Ecto neural progenitor cell (in vitro differentiated cells): Measurements from ENCODE around the gene SCAMP3.
"Not testable (repeated sequence)": the region's sequence is repeated elsewhere in the genome, so short reads cannot be mapped to it uniquely, and the experiment has no call there.

Experiments
- DNase-seq: peaks from one replicate; pipeline ENCODE4 v3.0.0-alpha.2; 2018; ENCODE audit warnings: low spot score

Gene SCAMP3

DNA sequence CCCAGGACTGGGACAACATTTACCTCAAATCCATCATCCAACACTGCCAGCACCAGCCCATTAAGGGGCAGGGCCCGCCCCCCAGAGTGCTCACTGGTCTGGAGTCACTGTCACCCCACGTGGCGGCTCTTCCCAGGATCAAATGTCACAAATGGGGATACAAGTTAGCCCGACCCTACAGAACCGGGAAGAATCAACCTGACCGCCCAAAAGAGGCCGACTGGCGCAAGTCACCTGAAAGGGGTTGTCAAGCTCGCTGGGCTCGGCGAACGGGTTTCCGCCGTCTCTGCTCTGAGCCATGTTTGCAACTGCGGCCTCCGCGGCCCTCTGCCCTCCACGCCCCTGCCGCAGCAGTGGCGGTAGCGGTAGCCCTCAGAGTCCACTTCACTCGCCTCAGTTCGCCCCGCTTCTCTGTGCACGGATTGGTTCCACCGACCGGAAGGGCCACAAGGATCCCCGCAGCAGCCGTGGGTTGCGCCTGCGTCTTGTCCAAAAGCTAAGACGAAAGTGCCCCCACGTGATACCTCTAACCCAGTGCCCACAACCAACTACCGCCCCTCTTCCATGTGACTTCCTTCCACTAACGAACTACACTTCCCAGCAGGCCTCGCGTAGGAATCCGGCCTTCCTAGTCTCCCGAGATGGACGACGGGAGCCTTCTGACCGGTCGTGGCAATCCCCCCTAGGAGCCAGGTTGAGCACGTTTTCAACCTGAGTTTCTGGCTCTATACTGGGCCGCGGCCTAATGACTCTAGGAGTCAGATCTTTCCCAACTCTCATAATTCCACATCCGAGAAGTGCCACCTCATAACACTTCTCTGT, at the start of gene SCAMP3:
Gene SCAMP3 (minus strand): TSS at position 509 of the 822 bp plus-strand sequence. CDS start 209 bp downstream, at position 300.
- peak; percentile 94 for DNase-seq

DNA sequence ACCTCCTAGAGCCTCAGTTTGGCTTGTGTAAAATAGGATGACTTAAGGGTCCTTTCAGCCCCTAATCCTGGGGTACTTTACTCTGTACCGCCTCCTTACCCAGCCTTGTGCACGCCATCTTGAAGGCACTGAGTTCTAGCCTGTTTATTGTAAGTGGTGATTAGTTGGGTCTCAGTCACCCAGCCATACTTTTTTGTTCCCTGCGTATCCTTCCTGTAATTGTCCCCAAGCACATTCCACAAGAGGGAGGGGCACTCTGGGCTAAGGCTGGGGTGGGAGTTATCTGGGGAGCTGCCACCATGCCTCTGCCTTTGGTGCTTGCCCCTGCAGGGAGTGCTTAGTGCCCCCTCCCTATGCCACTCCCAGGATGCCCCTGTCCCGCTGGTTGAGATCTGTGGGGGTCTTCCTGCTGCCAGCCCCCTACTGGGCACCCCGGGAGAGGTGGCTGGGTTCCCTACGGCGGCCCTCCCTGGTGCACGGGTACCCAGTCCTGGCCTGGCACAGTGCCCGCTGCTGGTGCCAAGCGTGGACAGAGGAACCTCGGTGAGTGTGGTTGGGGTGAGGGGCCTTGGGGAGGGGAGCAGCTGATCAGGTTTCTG, 47.4 kb upstream of the SCAMP3 start:
- no peak for DNase-seq

DNA sequence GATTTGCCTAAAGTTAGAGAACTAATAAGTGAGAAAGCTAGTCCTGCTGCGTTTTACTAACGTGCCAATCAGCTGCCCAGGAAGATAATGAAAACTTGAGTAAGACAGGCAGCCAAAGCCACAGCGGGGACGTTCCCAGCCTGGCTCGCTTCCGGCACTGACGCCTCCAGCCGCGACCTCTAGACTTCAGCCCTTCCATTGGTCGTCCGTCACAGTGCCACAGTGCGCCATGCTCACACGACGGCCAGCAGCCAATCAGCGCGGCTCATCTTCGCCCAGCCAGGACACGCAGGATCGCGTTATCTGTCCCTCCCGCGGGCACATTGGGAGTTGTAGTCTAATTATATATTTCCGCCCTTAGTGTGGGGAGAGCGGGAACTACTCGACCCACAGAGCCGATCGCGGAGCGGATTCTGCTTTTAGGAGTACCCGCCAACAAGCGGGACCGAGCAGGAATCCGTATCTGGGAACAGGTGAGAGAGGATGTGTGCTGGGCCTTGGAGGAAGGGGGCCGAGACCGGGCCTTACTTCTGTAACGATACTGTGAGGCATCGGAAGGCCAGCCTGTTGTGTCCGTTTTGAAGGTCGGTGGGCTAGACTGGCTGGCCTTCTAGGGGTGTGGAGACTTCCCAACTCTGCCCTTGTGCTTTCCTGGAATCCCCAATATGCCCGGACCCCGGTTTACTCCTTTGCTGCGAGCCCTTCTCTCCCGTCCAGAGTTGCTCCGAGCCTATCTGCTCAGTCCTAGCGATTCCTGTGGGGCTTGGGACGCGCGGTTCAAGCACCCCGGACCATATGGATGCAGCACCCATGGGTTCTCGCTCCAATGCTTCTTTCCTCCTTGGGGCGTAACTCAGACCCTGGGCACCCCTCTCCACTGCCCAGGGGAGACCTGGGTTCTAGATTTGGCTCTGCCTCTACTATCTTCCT, 46.6 kb upstream of the SCAMP3 start, which contains the start of gene FDPS:
Gene FDPS (plus strand): TSS at position 374 of the 930 bp plus-strand sequence. CDS start 924 bp downstream, outside the sequence.
- peak; percentile 99 for DNase-seq

DNA sequence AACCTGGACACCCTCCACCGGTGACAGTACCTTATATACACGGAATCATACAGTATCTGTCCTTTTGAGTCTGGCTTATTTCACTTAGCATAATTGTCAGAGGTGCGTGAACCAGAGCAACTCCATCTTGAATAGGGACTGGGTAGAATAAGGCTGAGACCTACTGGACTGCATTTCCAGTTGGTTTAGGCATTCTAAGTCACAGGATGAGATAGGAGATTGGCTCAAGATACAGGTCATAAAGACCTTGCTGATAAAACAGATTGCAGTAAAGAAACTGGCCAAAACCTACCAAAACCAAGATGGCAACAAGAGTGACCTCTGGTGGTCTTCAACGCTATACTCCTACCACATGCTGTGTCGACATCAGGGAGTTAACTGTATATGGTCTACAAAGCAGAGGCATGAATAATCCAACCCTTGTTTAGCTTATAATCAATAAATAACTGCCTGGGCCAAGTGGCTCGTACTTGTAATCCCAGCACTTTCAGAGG, 45.1 kb upstream of the SCAMP3 start:
- no peak for DNase-seq

DNA sequence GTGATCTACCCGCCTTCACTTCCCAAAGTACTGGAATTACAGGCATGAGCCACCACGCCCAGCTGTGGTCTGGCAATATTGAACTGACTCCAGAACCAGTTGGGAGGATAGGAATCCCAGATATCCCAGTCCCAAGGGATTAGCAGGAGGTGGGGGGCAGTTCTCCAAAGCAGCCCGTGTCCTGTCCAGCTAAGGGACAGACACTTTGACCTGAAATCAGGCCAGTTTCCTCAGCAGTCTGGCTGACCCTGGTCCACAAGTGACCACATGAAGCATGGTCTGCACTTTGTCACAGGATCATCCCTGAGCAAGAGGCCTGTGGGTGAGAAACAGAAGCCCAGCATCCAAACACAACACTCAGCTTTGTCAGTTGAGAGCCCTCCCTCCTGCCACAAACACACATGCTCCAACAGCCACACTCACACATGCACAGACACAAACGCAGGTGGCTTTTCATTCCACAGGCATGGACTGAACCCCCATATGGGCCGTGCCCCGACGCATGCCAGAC, 43.8 kb upstream of the SCAMP3 start:
- no peak for DNase-seq

DNA sequence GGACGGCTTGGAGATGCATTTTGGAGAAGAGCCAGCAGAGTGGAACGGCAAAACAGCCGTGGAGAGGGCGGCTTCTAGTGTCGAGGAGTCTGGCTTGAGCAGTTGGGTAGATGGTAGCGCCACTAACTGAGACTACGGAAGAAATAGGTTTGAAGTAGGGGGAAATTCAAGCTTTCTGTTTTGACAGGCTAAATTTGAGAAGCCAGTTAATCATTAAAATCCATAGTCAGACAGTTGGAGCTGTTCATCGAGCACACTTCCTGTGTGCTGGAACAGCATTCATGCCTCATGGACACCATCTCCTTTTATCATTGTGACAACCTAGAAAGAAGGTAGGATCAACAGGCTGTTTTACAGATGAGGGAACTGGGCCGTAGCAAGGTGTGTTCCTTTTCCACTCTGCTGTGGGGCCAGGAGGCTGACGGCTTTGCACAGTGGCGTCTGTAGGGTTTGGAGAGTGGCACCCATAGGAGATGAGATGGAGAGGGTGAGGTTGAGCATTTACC, 42.5 kb upstream of the SCAMP3 start:
- no peak for DNase-seq

DNA sequence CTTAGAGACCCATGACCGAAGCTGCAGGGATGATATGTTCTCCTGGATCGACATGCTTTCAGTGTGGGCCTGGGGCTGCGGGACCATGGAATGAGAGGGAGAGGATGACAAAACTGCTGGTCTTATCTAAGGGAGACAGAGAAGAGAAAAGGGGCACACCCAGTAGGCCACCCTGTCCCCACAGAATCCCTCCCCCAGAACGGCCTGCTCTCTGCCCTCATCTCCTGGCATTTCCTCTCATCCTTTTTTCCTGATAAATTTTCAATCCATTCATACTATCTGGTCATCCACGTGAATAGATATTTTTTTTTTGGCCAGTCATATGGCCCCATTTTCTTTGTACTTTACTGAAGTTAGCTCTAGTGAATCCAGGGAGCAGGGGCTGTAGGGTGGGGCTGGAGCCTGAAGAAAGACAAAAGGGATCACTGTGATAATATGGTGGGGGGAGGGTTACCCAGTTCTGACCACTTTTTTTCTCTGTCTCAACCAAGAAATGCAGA, 39.2 kb upstream of the SCAMP3 start, which contains the start of gene PKLR:
Gene PKLR (minus strand): TSS at position 97 of the 500 bp plus-strand sequence. CDS start 43 bp downstream, at position 54.
- no peak for DNase-seq

DNA sequence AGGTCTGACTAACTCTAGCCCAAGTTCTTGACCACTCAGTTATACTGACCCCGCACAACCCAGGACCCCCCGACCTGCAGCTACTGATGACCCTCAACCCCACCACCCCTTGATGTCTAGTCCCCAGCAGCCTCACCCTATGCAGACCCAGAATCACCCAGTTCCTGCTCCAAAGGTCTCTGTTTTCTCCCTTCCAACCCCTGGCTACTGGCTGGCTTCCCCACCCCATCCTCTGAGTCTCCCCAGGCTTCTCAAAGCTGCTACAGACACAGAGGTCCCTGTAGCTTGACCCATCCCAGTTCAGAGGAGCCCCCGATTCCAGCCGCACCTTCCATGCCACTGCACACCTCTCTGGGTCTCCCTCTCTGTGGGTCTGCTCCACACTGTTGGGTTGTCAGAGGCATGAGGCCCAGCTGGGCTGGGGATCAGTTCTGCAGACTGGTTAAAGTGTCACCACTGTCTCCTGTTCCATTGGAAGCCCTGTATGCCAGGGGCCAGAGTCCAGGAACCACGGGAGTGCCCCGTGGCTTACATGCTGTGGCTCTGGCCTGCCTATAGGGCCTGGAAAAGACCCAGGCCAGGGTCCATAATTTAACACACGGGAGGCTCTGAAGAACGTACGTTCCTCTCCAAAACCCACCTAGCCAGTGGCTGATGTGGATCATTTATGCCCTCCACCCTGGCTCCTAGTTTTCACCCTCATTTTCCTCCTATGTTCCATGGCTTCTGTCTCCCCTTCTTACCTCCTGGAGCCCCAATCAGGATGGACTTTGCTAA, 38.6 kb upstream of the SCAMP3 start:
- no peak for DNase-seq

DNA sequence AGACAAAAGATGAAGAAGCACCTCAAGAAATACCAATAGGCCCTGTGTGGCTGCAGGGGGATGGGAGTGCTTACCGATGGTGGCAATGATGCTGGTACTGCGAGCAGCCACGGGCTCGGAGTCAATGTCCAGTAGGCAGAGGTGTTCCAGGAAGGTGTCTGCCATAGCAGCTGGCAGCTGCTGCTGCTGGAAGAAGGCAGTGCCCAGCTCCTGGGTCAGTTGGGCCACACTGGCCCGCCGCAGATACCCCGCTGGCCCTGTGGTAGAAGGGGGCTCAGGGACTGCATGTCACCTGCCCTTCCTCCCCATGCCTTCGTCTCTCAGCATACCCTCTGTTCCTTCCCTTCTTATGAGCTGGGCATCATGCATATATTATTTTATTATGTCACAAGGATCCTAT, 37.9 kb upstream of the SCAMP3 start:
- DNase-seq: no peak

DNA sequence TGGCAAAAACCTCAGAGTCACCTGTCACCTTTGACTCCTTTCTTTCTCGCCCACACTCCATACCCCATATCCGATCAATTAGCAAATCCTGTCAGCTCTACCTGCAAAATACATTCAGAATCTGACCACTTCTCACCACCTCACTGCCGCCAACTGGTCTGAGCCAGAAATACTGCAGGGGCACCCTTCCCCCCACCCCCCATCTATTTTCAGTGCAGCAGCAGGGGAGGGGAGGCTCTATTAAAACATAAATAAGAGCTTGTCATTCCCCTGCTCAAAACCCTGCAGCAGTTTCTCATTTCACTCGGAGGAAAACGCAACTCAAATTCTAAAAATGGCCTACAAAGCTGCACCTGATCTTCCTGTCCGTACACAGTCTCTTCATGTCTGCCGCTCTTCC, 35.2 kb upstream of the SCAMP3 start:
- DNase-seq: no peak

DNA sequence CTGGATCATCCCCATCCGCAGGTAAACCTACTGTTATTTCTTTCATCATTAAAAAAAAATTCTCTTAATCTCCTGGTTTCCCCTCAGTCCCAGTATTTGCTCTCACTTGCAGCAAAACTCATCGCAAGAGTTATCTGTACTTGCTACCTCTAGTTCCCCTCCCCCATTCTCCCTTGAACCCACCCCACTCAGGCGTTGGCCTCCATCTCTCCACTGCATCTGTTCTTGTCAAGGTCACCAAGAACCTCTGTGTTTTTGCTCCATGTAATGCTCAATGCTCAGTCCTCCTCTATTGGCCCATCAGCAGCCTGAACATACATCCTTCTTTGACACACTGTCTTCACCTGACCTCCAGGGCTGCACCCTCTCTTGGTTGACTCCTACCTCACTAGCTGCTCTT, 34.5 kb upstream of the SCAMP3 start:
- no peak for DNase-seq

DNA sequence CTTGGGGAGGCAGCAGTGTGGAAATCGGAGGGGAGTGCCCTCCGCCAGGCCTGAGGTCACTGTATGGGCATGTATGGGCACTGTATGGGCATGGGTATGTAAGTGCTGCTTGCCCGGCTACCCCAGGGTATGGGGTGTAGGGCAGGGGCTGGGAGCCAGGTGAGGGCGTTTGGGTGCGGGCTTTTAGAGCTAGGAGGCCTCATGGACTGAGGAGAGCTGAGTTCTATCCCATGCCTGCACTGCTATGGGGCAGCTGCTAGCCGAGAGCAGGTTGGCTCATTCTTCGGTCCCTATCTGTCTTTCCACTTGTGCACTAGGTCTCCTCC, 33.7 kb upstream of the SCAMP3 start:
- DNase-seq: no peak

DNA sequence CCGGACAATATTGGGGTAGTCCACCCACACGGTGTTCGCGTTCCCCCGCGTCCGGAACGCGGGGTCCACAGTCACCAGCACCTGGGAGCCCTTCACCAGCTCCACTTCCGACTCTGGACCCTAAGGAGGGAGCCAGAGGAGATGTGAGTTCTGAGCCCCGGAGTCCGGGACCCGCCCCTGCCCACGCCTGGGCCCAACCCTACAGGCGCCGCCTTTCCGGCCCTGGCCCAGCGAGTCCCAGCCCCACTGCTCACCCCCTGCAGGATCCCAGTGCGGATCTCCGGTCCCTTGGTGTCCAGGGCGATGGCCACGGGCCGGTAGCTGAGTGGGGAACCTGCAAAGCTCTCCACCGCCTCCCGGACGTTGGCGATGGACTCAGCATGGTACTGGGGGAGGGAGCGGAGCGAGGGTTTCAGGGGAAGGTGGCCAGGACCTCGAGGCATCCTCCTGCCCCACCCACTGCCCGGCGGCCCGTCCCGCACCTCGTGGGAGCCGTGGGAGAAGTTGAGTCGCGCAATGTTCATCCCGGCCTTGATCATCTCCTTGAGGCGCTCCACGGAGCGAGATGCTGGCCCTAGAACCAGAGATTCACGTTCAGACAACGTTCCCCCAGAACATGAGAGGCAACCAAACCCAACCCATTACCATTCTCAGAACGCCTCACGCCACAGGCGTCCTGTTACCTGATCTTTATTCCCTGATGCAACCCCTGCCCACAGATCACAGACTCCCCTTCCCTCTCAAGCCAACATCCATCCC, 33.2 kb upstream of the SCAMP3 start:
- no peak for DNase-seq

DNA sequence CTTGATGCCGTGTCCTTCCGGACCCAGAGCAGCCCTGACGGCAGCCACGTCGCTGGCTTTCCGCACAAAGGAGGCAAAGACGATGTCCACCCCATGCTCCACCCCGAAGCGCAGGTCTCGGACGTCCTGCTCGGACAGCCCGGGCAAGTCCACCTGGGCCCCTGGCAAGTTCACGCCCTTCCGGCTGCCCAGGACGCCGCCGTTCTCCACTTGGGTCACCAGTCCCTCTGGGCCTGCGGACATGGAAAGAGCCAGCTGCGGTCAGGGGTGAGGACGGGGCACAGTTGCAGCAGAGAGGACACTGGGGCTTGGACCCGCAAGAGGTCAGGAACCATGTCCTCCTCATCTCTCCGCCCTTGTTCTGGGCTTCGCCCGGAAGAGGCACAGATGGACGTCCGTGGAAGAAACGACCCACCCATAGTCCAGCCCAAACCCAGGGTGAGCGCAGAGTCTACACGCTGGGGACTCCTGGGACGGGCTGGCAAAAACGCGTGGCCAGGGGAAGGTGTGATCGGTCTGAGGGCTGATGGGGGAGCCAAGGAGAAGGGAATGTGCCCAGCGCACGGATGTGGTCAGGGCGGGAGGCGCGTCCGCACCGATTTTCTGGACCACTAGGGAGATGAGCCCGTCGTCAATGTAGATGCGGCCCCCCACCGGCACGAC, 32.5 kb upstream of the SCAMP3 start:
- no peak for DNase-seq

DNA sequence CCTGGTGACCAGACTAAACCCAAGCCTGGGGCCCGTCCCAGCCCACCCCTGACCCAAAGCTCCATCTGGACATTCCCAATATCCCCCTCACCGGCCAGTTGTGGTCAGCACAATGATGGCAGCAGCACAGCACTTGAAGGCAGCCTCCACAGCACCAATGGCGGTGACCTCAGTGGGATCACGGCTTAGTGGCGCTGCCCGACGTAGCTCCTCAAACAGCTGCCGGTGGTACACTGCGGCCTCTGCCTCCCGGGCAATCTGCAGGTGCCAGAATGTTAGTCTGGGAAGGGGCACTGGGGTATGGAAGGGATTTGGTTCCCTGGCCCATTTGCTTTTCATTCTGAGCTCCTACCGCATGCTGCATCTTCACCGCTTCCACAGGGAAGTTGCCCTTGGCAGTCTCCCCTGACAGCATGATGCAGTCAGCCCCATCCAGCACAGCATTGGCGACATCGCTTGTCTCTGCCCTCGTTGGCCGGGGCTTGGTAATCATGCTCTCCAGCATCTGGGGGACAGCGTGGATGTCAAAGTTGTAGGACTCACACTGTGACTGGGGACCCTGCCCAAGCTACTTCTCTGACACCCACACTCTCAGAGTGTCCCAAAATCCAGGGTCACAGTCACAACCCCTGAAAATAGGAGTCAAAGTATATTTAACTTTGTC, 31.1 kb upstream of the SCAMP3 start:
- no peak for DNase-seq

DNA sequence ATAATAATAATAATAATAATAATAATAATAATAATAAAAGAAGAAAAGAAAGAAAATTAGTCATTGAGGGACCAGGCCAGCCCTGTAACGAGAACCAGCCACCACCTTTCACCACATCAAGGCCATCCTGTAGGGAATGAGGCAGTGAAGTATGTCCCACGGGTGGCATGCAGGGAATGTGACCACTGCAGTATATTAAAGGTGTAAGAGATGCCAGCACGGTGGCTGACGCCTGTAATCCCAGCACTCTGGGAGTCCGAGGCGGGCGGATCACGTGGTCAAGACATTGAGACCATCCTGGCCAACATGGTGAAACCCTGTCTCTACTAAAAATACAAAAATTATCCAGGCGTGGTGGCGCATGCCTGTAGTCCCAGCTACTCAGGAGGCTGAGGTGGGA, 28.8 kb upstream of the SCAMP3 start:
- not testable (repeated sequence) for DNase-seq

DNA sequence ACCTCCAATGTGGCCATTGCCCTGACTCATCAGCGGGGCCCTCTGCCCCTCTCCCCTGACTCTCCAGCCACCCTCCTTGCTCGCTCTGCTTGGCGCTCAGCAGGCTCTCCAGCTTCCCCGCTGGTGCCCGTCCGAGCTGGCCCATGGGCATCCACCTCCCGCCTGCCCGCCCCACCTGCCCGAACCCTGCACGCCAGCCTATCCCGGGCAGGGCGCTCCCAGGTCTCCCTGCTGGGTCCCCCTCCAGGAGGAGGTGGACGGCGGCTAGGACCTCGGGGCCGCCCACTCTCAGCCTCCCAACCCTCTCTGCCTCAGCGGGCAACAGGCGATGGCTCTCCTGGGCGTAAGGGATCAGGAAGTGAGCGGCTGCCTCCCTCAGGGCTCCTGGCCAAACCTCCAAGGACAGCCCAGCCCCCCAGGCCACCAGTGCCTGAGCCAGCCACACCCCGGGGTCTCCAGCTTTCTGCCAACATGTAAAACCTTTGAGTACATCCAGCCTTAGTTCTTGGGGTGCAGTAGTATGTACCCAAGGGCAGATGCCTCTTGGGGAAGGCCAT, 25.9 kb upstream of the SCAMP3 start:
- no peak for DNase-seq

DNA sequence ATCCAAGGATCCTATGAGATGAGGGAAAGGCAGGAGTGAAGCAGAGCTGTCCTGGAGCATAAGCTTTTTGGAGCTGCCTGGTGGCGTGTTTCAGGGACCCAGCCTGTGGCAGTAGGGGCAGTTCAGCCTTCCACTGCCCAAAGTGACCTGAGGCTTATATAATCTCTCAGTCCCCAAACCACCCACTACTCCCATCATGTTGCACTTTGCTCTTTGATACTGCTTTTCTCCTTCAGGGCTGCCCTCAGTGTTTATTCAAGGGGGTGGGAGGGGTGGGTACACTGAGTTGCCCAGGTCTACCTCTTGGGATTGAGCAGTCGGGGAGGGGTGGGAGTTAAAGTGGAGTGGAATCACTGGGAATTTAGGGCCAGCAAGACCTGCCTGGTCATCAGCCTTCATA, 24.4 kb upstream of the SCAMP3 start:
- DNase-seq: no peak

DNA sequence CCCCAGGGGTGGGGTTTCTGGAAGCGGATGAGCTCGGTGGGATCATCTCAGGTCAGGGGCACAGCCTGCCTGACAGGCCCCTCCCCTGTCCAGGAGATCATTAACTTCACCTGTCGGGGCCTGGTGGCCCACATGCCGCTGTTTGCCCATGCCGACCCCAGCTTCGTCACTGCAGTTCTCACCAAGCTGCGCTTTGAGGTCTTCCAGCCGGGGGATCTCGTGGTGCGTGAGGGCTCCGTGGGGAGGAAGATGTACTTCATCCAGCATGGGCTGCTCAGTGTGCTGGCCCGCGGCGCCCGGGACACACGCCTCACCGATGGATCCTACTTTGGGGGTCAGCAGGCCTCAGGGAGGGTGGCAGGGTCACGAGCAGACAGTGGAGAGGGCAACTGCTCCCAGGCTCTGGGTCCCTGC, 23.5 kb upstream of the SCAMP3 start:
- no peak for DNase-seq
